ENCODE data around the gene TMEM100. TPM values are rescaled to one million over a fixed set of nuclear protein-coding genes. Genes with fewer than 3 reads are reported as not detected.

The TMEM100 gene
- total and polyA plus RNA-seq, 10 of the 15 experiments (the other 5 are each of a cell fraction or from before 2014, with no cell fraction given): not detected

DNA sequence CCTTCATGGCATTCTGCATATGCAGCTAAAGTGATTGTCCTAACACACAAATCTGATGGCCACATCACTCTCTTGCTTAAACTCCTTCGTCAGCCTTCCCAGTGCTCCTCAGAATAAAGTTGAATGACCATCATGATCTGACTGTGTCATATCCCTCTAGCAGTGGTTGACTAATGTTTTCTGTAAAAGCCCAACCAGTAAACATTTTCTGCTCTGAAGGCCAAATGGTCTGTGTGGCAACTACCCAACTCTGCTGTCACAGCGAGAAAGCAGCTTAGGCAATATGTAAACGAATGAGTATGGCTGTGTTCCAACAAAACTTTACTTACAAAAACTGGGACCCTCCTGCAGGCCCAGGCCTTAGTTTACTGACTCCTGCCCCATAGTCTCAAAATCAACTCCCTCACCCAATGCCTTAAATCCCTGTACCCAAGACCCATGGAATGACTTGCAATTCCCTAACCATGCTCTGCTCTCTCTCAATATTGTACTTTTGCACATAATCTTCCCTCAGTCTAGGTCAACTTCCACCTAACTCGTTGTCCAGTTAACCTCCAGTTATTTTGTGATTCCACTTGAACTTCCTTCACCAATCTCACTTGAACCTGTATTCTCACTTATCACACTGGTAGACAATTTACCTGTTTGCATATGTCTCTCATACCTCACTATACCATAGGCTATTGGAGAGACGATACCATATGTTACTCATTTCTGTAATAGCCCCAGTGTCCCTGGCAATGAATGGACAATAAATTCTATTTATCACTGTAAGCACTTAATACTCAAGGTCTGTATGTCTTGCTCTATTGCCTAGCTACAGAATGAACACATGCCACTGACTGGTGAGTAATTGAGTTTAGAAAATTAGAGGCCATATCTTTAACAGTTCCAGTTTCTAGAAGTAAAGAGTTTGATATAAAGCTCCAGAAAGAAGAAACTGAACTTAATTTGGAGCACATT is 29.1 kb downstream of the TMEM100 start:
- Histone ChIP-seq H3K27me3 (replicated peaks in 1 of 2; ENCODE audit: control insufficient read depth in 2 of 2, insufficient read depth in 2 of 2, low read length in 1 of 2) (no peaks in the 10 kb centered on the region; a peak in 1 of 4 replicates), H3K9ac (ENCODE audit: control insufficient read depth, insufficient read depth, low read length) (no peak overlapping the region), H3K27ac (ENCODE audit: control insufficient read depth, insufficient read depth) (no peak overlapping the region), H3K4me3 (no peak overlapping the region), H3K36me3 (ENCODE audit: control insufficient read depth in 2 of 2, insufficient read depth in 2 of 2, low read length in 1 of 2) (no peaks in the 10 kb centered on the region), H2AFZ (ENCODE audit: control insufficient read depth, low read depth, low read length) (no peak overlapping the region), H3K9me3 (replicated peaks; ENCODE audit: control insufficient read depth, insufficient read depth, low read length) (no peaks in the 10 kb centered on the region), H3K4me1 (ENCODE audit: control insufficient read depth, insufficient read depth, low read length) (no peaks in the 10 kb centered on the region), H3K4me2 (ENCODE audit: control insufficient read depth, insufficient read depth) (no peak overlapping the region), H4K20me1 (ENCODE audit: control insufficient read depth, insufficient read depth) (no peaks in the 10 kb centered on the region), H3K79me2 (ENCODE audit: control insufficient read depth, insufficient read depth, low read length) (no peaks in the 10 kb centered on the region)
- SMC1A ChIA-PET (ENCODE audit: uncharacterized antibody, unreplicated experiment): no interaction called here
- in situ Hi-C loops (cut with MboI) (no loop called here), intact Hi-C loops (cut with micrococcal nuclease; ENCODE audit: unreplicated experiment) (no loop called here)
- POLR2A ChIA-PET: no interaction called here
- FAIRE-seq: no peak
- ATAC-seq: no peak
- BruUV-seq (replicated peaks): no TSS peak
- CTCF ChIA-PET: no interaction called here
- WGBS (ENCODE audit: insufficient coverage, insufficient replicate concordance, low lambda C conversion rate, missing lambda C conversion rate): 1% methylated on average over 5 of the region's 5 CpGs
- no peak for DNase-seq (ENCODE audit: low read depth, low spot score)
- RAD21 ChIA-PET (ENCODE audit: unreplicated experiment): no interaction called here
- TF ChIP-seq FOS (IDR thresholded peaks at IDR 0.05; ENCODE audit: borderline replicate concordance, extremely low read depth, insufficient read length) (no peak), FOXK2 (IDR thresholded peaks at IDR 0.05) (no peak), ESRRA (IDR thresholded peaks at IDR 0.05; ENCODE audit: low read length) (no peak), IKZF1 (conservative IDR thresholded peaks at IDR 0.05) (no peak), RBBP5 (conservative IDR thresholded peaks at IDR 0.05) (no peak), RB1 (IDR thresholded peaks at IDR 0.05; ENCODE audit: borderline replicate concordance) (no peak), RAD21 (IDR thresholded peaks at IDR 0.05; ENCODE audit: insufficient read depth, low read depth, low read length) (no peak), PAX5 (IDR thresholded peaks at IDR 0.05; ENCODE audit: borderline replicate concordance, low read depth, low read length) (no peak), TCF3 (IDR thresholded peaks at IDR 0.05; ENCODE audit: borderline replicate concordance, insufficient read depth, low read depth, low read length) (no peak)
- TF ChIP-seq, protein P1, sequence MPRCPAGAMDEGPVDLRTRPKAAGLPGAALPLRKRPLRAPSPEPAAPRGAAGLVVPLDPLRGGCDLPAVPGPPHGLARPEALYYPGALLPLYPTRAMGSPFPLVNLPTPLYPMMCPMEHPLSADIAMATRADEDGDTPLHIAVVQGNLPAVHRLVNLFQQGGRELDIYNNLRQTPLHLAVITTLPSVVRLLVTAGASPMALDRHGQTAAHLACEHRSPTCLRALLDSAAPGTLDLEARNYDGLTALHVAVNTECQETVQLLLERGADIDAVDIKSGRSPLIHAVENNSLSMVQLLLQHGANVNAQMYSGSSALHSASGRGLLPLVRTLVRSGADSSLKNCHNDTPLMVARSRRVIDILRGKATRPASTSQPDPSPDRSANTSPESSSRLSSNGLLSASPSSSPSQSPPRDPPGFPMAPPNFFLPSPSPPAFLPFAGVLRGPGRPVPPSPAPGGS (IDR thresholded peaks at IDR 0.05; ENCODE audit: borderline replicate concordance, insufficient read depth, low read depth, low read length, poor library complexity, severe bottlenecking): no peak
- TF ChIP-seq, protein P2, sequence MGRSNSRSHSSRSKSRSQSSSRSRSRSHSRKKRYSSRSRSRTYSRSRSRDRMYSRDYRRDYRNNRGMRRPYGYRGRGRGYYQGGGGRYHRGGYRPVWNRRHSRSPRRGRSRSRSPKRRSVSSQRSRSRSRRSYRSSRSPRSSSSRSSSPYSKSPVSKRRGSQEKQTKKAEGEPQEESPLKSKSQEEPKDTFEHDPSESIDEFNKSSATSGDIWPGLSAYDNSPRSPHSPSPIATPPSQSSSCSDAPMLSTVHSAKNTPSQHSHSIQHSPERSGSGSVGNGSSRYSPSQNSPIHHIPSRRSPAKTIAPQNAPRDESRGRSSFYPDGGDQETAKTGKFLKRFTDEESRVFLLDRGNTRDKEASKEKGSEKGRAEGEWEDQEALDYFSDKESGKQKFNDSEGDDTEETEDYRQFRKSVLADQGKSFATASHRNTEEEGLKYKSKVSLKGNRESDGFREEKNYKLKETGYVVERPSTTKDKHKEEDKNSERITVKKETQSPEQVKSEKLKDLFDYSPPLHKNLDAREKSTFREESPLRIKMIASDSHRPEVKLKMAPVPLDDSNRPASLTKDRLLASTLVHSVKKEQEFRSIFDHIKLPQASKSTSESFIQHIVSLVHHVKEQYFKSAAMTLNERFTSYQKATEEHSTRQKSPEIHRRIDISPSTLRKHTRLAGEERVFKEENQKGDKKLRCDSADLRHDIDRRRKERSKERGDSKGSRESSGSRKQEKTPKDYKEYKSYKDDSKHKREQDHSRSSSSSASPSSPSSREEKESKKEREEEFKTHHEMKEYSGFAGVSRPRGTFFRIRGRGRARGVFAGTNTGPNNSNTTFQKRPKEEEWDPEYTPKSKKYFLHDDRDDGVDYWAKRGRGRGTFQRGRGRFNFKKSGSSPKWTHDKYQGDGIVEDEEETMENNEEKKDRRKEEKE (IDR thresholded peaks at IDR 0.05): no peak
- TF ChIP-seq, protein P3, sequence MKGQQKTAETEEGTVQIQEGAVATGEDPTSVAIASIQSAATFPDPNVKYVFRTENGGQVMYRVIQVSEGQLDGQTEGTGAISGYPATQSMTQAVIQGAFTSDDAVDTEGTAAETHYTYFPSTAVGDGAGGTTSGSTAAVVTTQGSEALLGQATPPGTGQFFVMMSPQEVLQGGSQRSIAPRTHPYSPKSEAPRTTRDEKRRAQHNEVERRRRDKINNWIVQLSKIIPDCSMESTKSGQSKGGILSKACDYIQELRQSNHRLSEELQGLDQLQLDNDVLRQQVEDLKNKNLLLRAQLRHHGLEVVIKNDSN (IDR thresholded peaks at IDR 0.05; ENCODE audit: borderline replicate concordance, extremely low read length, insufficient read depth, low read depth, low read length): no peak
- TF ChIP-seq, protein P4, sequence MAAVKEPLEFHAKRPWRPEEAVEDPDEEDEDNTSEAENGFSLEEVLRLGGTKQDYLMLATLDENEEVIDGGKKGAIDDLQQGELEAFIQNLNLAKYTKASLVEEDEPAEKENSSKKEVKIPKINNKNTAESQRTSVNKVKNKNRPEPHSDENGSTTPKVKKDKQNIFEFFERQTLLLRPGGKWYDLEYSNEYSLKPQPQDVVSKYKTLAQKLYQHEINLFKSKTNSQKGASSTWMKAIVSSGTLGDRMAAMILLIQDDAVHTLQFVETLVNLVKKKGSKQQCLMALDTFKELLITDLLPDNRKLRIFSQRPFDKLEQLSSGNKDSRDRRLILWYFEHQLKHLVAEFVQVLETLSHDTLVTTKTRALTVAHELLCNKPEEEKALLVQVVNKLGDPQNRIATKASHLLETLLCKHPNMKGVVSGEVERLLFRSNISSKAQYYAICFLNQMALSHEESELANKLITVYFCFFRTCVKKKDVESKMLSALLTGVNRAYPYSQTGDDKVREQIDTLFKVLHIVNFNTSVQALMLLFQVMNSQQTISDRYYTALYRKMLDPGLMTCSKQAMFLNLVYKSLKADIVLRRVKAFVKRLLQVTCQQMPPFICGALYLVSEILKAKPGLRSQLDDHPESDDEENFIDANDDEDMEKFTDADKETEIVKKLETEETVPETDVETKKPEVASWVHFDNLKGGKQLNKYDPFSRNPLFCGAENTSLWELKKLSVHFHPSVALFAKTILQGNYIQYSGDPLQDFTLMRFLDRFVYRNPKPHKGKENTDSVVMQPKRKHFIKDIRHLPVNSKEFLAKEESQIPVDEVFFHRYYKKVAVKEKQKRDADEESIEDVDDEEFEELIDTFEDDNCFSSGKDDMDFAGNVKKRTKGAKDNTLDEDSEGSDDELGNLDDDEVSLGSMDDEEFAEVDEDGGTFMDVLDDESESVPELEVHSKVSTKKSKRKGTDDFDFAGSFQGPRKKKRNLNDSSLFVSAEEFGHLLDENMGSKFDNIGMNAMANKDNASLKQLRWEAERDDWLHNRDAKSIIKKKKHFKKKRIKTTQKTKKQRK (IDR thresholded peaks at IDR 0.05; ENCODE audit: low read depth, low read length): no peak

Measured in GM12878 (cell line).